GM12878 (cell line): Measurements from ENCODE around the gene IQGAP2. TPM values are rescaled to one million over a fixed set of nuclear protein-coding genes. Genes with fewer than 3 reads are reported as not detected.
A peak's percentile ranks its signal among the peaks of the same experiment; 100 is the strongest.

Source experiments
- ATAC-seq: fragments of 200-7000 bp; cut with Tn5 transposase; 3 replicates; pipeline ENCODE4 v1.9.1; 2020; ENCODE audit warnings: mild to moderate bottlenecking, moderate library complexity
- BruUV-seq: library from RNA; stranded (reverse); fragments of 400-500 nt; replicated peaks from 2 replicates; lab custom pipeline; 2021; lab: Mats Ljungman, UMichigan
- CTCF ChIA-PET: fragments of 300-600 bp; sonication (Branson Sonifier 250); formaldehyde crosslinking; extraction: SDS; loops from one replicate; lab custom pipeline; 2021; ENCODE audit warnings: inconsistent platforms; lab: Yijun Ruan, JAX
- POLR2A ChIA-PET: fragments of 350-600 bp; formaldehyde crosslinking; extraction: SDS; loops from one replicate; lab custom pipeline; 2021; ENCODE audit warnings: inconsistent platforms; lab: Charles Lee
- RAD21 ChIA-PET: fragments of 300-600 bp; sonication (Branson Sonifier 250); formaldehyde crosslinking; loops from one replicate; lab custom pipeline; 2023; ENCODE audit warnings: antibody characterized with exemption; ENCODE audit not compliant: unreplicated experiment; lab: Charles Lee
- SMC1A ChIA-PET: fragments of 300-600 bp; sonication (Branson Sonifier 250); formaldehyde crosslinking; loops from one replicate; lab custom pipeline; 2023; ENCODE audit not compliant: unreplicated experiment, uncharacterized antibody; lab: Charles Lee
- DNase-seq: peaks from one replicate; pipeline ENCODE4 v3.0.0-alpha.2; 2011; ENCODE audit warnings: low read depth, low spot score
- FAIRE-seq: peaks from 3 replicates; lab custom pipeline; 2011; peaks lifted over from hg19 to GRCh38; lab: Jason Lieb, UNC
- H2AFZ ChIP-seq: 2 replicates; pipeline ENCODE4 v1.6.0; 2011; ENCODE audit warnings: low read depth, low read length, control low read depth; ENCODE audit not compliant: control insufficient read depth
- H3K27ac ChIP-seq: 2 replicates; pipeline ENCODE4 v1.5.1; 2011; ENCODE audit warnings: control low read depth; ENCODE audit not compliant: control insufficient read depth, insufficient read depth
- H3K27me3 ChIP-seq, 2 experiments: replicated peaks in 1 of 2; 2 replicates each; pipeline versions ENCODE4 v1.6.0 to v1.6.1; 2011; ENCODE audit warnings: low read length in 1 of 2; ENCODE audit not compliant: control insufficient read depth in 2 of 2, insufficient read depth in 2 of 2
- H3K36me3 ChIP-seq, 2 experiments: 2 replicates each; pipeline ENCODE4 v1.5.1; 2011; ENCODE audit warnings: low read length in 1 of 2; ENCODE audit not compliant: control insufficient read depth in 2 of 2, insufficient read depth in 2 of 2
- H3K4me1 ChIP-seq: 2 replicates; pipeline ENCODE4 v1.6.1; 2011; ENCODE audit warnings: mild to moderate bottlenecking, low read length, moderate library complexity, mixed read lengths; ENCODE audit not compliant: control insufficient read depth, insufficient read depth
- H3K4me2 ChIP-seq: 2 replicates; pipeline ENCODE4 v1.6.0; 2011; ENCODE audit warnings: control low read depth; ENCODE audit not compliant: control insufficient read depth, insufficient read depth
- H3K4me3 ChIP-seq: fragments of 200-600 bp; sonication (generic); 2 replicates; pipeline ENCODE4 v1.5.1; 2016
- H3K79me2 ChIP-seq: 2 replicates; pipeline ENCODE4 v1.6.0; 2011; ENCODE audit warnings: low read length; ENCODE audit not compliant: control insufficient read depth, insufficient read depth
- H3K9ac ChIP-seq: 2 replicates; pipeline ENCODE4 v1.8.0; 2011; ENCODE audit warnings: low read length, control low read depth, mixed read lengths; ENCODE audit not compliant: control insufficient read depth, insufficient read depth
- H3K9me3 ChIP-seq: replicated peaks from 3 replicates; pipeline ENCODE4 v1.5.1; 2011; ENCODE audit warnings: mild to moderate bottlenecking, low read length; ENCODE audit not compliant: control insufficient read depth, insufficient read depth
- H4K20me1 ChIP-seq: 2 replicates; pipeline ENCODE4 v1.6.0; 2011; ENCODE audit not compliant: control insufficient read depth, insufficient read depth
- ASH2L ChIP-seq: fragments of 300-600, 200-600 bp; sonication (generic); IDR thresholded peaks from 2 replicates; pipeline ENCODE4 v1.6.1; 2017; ENCODE audit warnings: low read depth, mild to moderate bottlenecking, borderline replicate concordance
- BCL11A ChIP-seq: IDR thresholded peaks from 2 replicates; pipeline ENCODE4 v1.6.1; 2011; ENCODE audit warnings: low read depth, low read length
- BRCA1 ChIP-seq: IDR thresholded peaks from 2 replicates; pipeline ENCODE4 v1.6.1; 2011; ENCODE audit warnings: low read depth, low read length, improper control_type of control experiment
- LARP7 ChIP-seq: fragments of 450-650 bp; IDR thresholded peaks from 2 replicates; pipeline ENCODE4 v1.6.1; 2017; ENCODE audit warnings: mild to moderate bottlenecking
- MAX ChIP-seq: IDR thresholded peaks from 2 replicates; pipeline ENCODE4 v1.6.1; 2012; ENCODE audit warnings: low read depth, low read length, improper control_type of control experiment
- NFXL1 ChIP-seq: fragments of 450-650 bp; IDR thresholded peaks from 2 replicates; pipeline ENCODE4 v1.6.1; 2017; ENCODE audit warnings: antibody characterized with exemption, mild to moderate bottlenecking, borderline replicate concordance
- PAX8 ChIP-seq: fragments of 450-650 bp; IDR thresholded peaks from 2 replicates; pipeline ENCODE4 v1.6.1; 2017; ENCODE audit warnings: mild to moderate bottlenecking, moderate library complexity
- PKNOX1 ChIP-seq: fragments of 450-650 bp; IDR thresholded peaks from 2 replicates; pipeline ENCODE4 v1.6.1; 2016; ENCODE audit warnings: mild to moderate bottlenecking
- RBBP5 ChIP-seq: fragments of 200-600 bp; sonication (generic); conservative IDR thresholded peaks from 2 replicates; pipeline ENCODE4 v1.6.1; 2016
- RELA ChIP-seq: fragments of 450-650 bp; IDR thresholded peaks from 2 replicates; pipeline ENCODE4 v1.8.0; 2014; ENCODE audit warnings: borderline replicate concordance; ENCODE audit not compliant: partially characterized antibody
- STAT3 ChIP-seq: IDR thresholded peaks from 2 replicates; pipeline ENCODE4 v1.6.1; 2011; ENCODE audit warnings: low read depth, low read length, improper control_type of control experiment
- USF2 ChIP-seq: IDR thresholded peaks from 2 replicates; pipeline ENCODE4 v1.6.1; 2011; ENCODE audit warnings: low read depth, low read length, improper control_type of control experiment, borderline replicate concordance
- ZBTB33 ChIP-seq: fragments of 450-650 bp; IDR thresholded peaks from 2 replicates; pipeline ENCODE4 v1.6.1; 2017; ENCODE audit warnings: mild to moderate bottlenecking
- ZBTB4 ChIP-seq: fragments of 450-650 bp; formaldehyde crosslinking; IDR thresholded peaks from 2 replicates; pipeline ENCODE4 v1.4.0; 2022; ENCODE audit warnings: mild to moderate bottlenecking, moderate library complexity
- ZZZ3 ChIP-seq: IDR thresholded peaks from 2 replicates; pipeline ENCODE4 v1.6.1; 2011; ENCODE audit warnings: low read depth; ENCODE audit not compliant: control insufficient read depth, insufficient read length
- WGBS: methylation state at CpG from one replicate; pipeline ENCODE4 v1.1.6; 2016; ENCODE audit warnings: low lambda C conversion rate; ENCODE audit not compliant: insufficient replicate concordance, insufficient coverage; ENCODE audit errors: missing lambda C conversion rate; 5-methylcytosine and 5-hydroxymethylcytosine counted together
- in situ Hi-C: fragments of 300-500 bp; cut with MboI; formaldehyde crosslinking; loops from 9 replicates; pipeline ENCODE4 v1.14.3; 2018; ENCODE audit warnings: mixed read lengths
- intact Hi-C: fragments of 100-400 bp; cut with micrococcal nuclease; formaldehyde crosslinking; loops from one replicate; pipeline ENCODE4 v1.14.2; 2022; ENCODE audit not compliant: unreplicated experiment
- polyA plus RNA-seq, 11 experiments: library from polyadenylated mRNA; depleted of rRNA in 4 of 11; unstranded in 6 of 11; stranded (reverse) in 5 of 11; fragments of >200 nt; fragmentation: Nextera tagmentation in 4 of 11; fragmentation: Illumina TruSeq in 1 of 11; extraction: Ambion mirVana in 4 of 11; extraction: Trizol in 1 of 11; gene quantifications; 1 replicate in 1 of 11; 2 replicates in 10 of 11; pipeline versions ENCODE4 v1.2.1 to v1.2.3, GENCODE V29; 2011 to 2016; ENCODE audit warnings: inconsistent platforms in 2 of 11, missing spikeins in 2 of 11, low read depth in 1 of 11
- total RNA-seq, 4 experiments: library from RNA; depleted of rRNA in 3 of 4; stranded (reverse); fragments of >200 nt in 3 of 4; fragmentation: Illumina TruSeq in 1 of 4; extraction: Trizol in 1 of 4; gene quantifications; 2 replicates each; pipeline versions ENCODE4 v1.2.1 to v1.2.3, GENCODE V29; 2013 to 2021

IQGAP2 gene
- total and polyA plus RNA-seq, 10 of the 15 experiments (the other 5 are each of a cell fraction or from before 2014, with no cell fraction given), result 14.5 to 41.4 (median 21.8) TPM

GRCh38 chr5:76720988-76721569 is 318.0 kb downstream of the IQGAP2 start:
- no peak for DNase-seq
- intact Hi-C loops, result loop anchor here (1.0 kb wide), 2 partner anchors 12 to 16 kb away; no protein-coding TSS in a partner anchor
- Histone ChIP-seq H2AFZ (no peak overlapping the region), H3K79me2 (no peaks in the 10 kb centered on the region), H3K4me3 (0 out of 2 replicates have a peak overlapping the region, but pooled peaks have one; percentile 1), H3K27me3 (peaks cover 0 to 8% of the 10 kb centered on the region in 2 experiments; a peak in 2 of 4 replicates), H3K4me2 (peak overlapping the region; percentile 10), H3K9ac (no peak overlapping the region), H3K9me3 (no peaks in the 10 kb centered on the region; the same call in 2 of the 3 replicates), H3K27ac (no peak overlapping the region), H3K36me3 (no peaks in the 10 kb centered on the region), H4K20me1 (no peaks in the 10 kb centered on the region), H3K4me1 (peaks cover 18% of the 10 kb centered on the region)
- FAIRE-seq, result peak; percentile 84
- ChIA-PET POLR2A (interaction anchor here (6.2 kb wide), 1 partner anchor 15 kb away, joined by 144 read pairs; no protein-coding TSS in a partner anchor), SMC1A (interaction anchor here (1.1 to 14.6 kb wide), 9 partner anchors 9 to 120 kb away, joined by 3 to 206 read pairs (median 6); no protein-coding TSS in a partner anchor), RAD21 (interaction anchor here (0.7 to 11.7 kb wide), 7 partner anchors 9 to 177 kb away, joined by 3 to 254 read pairs (median 3); no protein-coding TSS in a partner anchor), CTCF (interaction anchor here (0.6 to 7.7 kb wide), 5 partner anchors 16 to 318 kb away, joined by 3 to 153 read pairs (median 4); partner anchors contain the start of gene IQGAP2)
- BruUV-seq, result no TSS peak
- 28% methylated on average over 10 of the region's 10 CpGs for WGBS
- in situ Hi-C loops, result no loop called here
- ATAC-seq, result peak; percentile 87
- TF ChIP-seq RELA, result no peak
- TF ChIP-seq USF2, result no peak
- no peak for TF ChIP-seq MAX
- no peak for TF ChIP-seq ASH2L
- no peak for TF ChIP-seq NFXL1
- TF ChIP-seq PAX8, result no peak
- no peak for TF ChIP-seq LARP7
- no peak for TF ChIP-seq RBBP5
- no peak for TF ChIP-seq ZBTB33
- no peak for TF ChIP-seq BRCA1
- no peak for TF ChIP-seq ZBTB4 (CRISPR knock-in tag)
- TF ChIP-seq PKNOX1, result 0 out of 2 replicates have a peak, but pooled peaks have one; percentile 12
- no peak for TF ChIP-seq ZZZ3
- TF ChIP-seq STAT3, result no peak
- TF ChIP-seq BCL11A, result peak; percentile 85
